Psoas muscle (tissue), 8 donors: ENCODE data around the gene CELF4. TPM values are rescaled to one million over a fixed set of nuclear protein-coding genes. Genes with fewer than 3 reads are reported as not detected.

Experiments used
- ATAC-seq, 4 donors: fragments of 200-7000 bp; cut with Tn5 transposase; one replicate each; pipeline ENCODE4 v1.9.1; 2020; ENCODE audit warnings: moderate library complexity in 3 of 4, mild to moderate bottlenecking in 2 of 4
- DNase-seq, 2 donors: peaks; one replicate each; pipeline ENCODE4 v3.0.0-alpha.2; 2020
- H3K27ac ChIP-seq: fragments of 200-600 bp; one replicate; pipeline ENCODE4 v1.8.0; 2022
- H3K27me3 ChIP-seq, 3 donors: fragments of 200-600 bp in 1 of 3; one replicate each; pipeline versions ENCODE4 v1.6.1 to v1.8.0; 2013 to 2022; ENCODE audit warnings: low read length in 2 of 3, mild to moderate bottlenecking in 2 of 3, moderate library complexity in 1 of 3; ENCODE audit not compliant: insufficient read depth in 3 of 3
- H3K36me3 ChIP-seq, 2 donors: fragments of 200-600 bp in 1 of 2; one replicate each; pipeline versions ENCODE4 v1.6.1 to v1.8.0; 2013 to 2022; ENCODE audit warnings: low read depth in 1 of 2, mild to moderate bottlenecking in 1 of 2, moderate library complexity in 1 of 2; ENCODE audit not compliant: insufficient read depth in 1 of 2
- H3K4me1 ChIP-seq: fragments of 200-600 bp; one replicate; pipeline ENCODE4 v1.8.0; 2022
- H3K4me3 ChIP-seq: fragments of 200-600 bp; one replicate; pipeline ENCODE4 v1.8.0; 2022; ENCODE audit warnings: mild to moderate bottlenecking
- H3K9me3 ChIP-seq: fragments of 200-600 bp; one replicate; pipeline ENCODE4 v1.8.0; 2022
- WGBS, 3 donors: extraction: QIAGEN DNeasy Blood & Tissue Kit; methylation state at CpG; one replicate each; pipeline versions ENCODE4 v1.1.6 to v1.1.7; 2013; 5-methylcytosine and 5-hydroxymethylcytosine counted together
- intact Hi-C, 2 donors: fragments of 100-400 bp; cut with DNase I; formaldehyde crosslinking; loops; one replicate each; pipeline versions ENCODE4 v1.11.0 to v1.14.2; 2022
- polyA plus RNA-seq, 3 donors: library from polyadenylated mRNA; stranded (reverse); fragments of 200-250 nt; gene quantifications; one replicate each; pipeline ENCODE4 v1.2.3, GENCODE V29; 2013
- total RNA-seq, 4 donors: library from RNA; stranded (reverse); fragmentation: NEBNext Ultra II Directional in 2 of 4; extraction: Animal tissue kit (Norgen Biotek cat#: 25700) in 2 of 4; gene quantifications; one replicate each; pipeline versions ENCODE4 v1.2.1 to v1.2.4, GENCODE V29; 2021 to 2023
- TF ChIP-seq, protein P1 (sequence below): fragments of 200-600 bp; IDR thresholded peaks from one replicate; pipeline ENCODE4 v1.8.0; 2022; ENCODE audit warnings: antibody characterized with exemption
- donor health status: healthy with polysubstance abuse.
- donor health status: DM: no; HTN: no; CAD: no; lungs with moderate emphysema.
- donor health status: Bipolar disorder and iron deficiency.
- donor health status: healthy.
- donor health status: DM: yes; HTN: yes; CAD: no.
- donor health status: DM: no; HTN: no; CAD: no.
- donor health status: DM: no; HTN: no; CAD: no.
- donor health status: DM: yes; HTN: yes; CAD: no.

The CELF4 gene
- total and polyA plus RNA-seq, 7 donors = 0.17 to 0.28 (median 0.17) TPM; not detected in 3

DNA sequence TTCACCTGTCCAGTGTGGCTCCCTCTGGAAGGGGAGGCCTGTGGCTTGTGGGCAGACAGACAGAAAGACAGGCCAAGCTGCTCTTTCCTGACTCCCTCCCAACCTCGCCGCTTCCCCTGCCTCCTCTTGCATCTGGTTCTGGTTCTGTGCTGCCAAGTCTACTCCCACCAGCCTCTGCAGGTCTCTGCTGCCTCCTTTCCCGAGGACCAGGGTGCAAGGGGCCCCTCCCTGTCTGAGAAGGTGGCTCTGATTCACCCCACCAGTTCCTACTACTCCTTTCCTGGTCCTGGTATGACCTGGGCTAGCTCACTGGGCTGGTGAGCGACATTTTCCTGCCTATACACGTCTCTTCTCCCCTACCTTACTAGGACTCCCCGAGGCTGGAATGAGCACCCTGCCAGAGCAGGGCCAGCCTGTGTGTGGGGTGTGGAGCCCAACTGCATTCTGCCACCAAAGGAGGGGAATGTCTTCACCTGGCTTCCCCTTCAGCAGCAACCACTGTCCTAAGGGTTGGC, 238.5 kb downstream of the CELF4 start:
- no peaks in the 10 kb centered on the region for H3K36me3 ChIP-seq
- intact Hi-C loops = no loop called here
- no peak for DNase-seq
- no peak overlapping the region for H3K4me3 ChIP-seq
- ATAC-seq = no peak
- H3K27ac ChIP-seq = no peak overlapping the region
- H3K9me3 ChIP-seq = no peaks in the 10 kb centered on the region
- H3K27me3 ChIP-seq = peaks cover 0 to 4% (median 2%) of the 10 kb centered on the region in 3 donors
- TF ChIP-seq, protein P1, sequence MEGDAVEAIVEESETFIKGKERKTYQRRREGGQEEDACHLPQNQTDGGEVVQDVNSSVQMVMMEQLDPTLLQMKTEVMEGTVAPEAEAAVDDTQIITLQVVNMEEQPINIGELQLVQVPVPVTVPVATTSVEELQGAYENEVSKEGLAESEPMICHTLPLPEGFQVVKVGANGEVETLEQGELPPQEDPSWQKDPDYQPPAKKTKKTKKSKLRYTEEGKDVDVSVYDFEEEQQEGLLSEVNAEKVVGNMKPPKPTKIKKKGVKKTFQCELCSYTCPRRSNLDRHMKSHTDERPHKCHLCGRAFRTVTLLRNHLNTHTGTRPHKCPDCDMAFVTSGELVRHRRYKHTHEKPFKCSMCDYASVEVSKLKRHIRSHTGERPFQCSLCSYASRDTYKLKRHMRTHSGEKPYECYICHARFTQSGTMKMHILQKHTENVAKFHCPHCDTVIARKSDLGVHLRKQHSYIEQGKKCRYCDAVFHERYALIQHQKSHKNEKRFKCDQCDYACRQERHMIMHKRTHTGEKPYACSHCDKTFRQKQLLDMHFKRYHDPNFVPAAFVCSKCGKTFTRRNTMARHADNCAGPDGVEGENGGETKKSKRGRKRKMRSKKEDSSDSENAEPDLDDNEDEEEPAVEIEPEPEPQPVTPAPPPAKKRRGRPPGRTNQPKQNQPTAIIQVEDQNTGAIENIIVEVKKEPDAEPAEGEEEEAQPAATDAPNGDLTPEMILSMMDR = no peak
- no peaks in the 10 kb centered on the region for H3K4me1 ChIP-seq
- WGBS, 3 donors = 66 to 72% (median 69%) methylated on average over 6 of the region's 6 CpGs

DNA sequence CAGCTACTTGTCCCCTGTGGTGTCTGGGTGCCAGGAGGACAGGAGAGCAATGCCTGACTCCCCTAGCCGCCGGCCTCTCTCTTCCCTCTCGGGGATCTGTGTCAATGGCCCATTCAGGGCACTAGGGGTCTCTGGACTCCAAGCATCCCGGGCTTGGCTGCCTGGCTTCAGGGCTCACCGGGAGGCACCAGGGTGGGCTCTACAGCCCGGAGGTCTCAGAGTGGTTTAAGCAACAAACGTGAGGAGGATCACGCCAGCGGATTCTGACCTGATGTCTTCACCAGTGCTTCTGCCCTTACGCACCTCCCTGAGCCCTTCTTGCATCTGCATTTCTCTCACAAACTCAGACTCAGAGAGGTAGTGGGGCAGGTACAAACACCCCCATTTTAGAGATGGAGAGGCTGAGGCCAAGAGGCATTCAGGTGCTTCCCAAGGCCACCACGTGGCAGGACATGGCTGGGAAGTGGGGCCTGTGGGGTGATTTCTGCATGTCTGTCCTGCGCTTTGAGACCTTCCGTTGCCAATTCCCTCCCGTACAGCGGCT, 243.0 kb downstream of the CELF4 start:
- Histone ChIP-seq H3K9me3 (no peaks in the 10 kb centered on the region), H3K27me3 (peaks cover 0 to 13% (median 5%) of the 10 kb centered on the region in 3 donors), H3K27ac (no peak overlapping the region), H3K4me3 (no peak overlapping the region), H3K36me3 (no peaks in the 10 kb centered on the region), H3K4me1 (no peaks in the 10 kb centered on the region)
- ATAC-seq = peak in 3 of 4 donors; percentile 51 to 55 (median 52)
- peak in 1 of 2 donors; percentile 26 for DNase-seq
- TF ChIP-seq, protein P1 = peak; percentile 46
- intact Hi-C loops = no loop called here
- WGBS, 3 donors = 35 to 54% (median 40%) methylated on average over 14 to 15 of the region's 15 CpGs

DNA sequence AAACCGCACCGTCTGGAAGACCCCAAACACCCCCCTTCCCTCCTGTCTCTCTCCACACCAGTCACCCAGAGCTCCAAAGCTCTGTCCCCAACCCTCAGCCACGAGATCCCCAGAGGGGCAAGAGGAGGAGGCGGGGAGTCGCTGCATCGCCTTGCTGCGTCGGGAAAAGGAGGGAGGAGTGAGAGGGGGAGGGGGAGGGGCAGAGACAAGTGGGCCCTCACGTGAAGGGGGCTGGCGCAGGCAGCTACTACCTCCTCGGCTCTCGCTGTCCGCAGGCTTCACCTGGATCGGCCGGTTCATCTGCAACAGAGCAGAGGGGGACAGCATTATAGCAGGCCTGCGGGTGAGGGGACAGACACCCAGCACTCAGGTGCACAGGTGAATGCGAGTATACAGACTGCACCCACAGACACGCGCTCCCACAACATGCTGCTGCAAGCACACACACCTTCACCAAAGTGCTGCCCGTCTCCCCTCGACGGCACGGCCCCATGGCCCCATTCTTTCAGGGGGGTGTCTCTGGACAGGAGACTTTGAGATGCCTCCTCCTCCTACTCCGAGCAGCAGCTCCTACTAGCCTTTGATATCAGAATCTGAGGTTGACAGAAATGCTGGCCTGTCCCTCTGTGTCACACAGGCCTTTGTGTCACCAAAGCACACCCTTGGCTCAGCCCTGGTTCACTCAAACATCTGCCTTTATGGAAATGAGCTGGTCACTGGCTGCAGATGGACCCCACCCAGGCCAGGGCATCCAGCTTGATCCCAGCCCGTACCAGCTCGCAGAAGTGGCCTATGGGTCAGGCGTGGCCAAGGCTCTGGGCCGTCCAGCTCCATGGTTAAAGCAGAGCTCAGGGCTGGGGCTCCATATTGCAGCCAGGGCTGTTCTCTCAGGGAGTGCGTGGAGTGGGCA, 243.8 kb downstream of the CELF4 start:
- Histone ChIP-seq H3K9me3 (no peaks in the 10 kb centered on the region), H3K4me1 (no peaks in the 10 kb centered on the region), H3K27me3 (peaks cover 0 to 13% (median 5%) of the 10 kb centered on the region in 3 donors), H3K36me3 (no peaks in the 10 kb centered on the region), H3K4me3 (no peak overlapping the region), H3K27ac (no peak overlapping the region)
- intact Hi-C loops = no loop called here
- 54 to 58% (median 56%) methylated on average over 25 to 29 of the region's 29 CpGs for WGBS, 3 donors
- TF ChIP-seq, protein P1 = no peak
- DNase-seq = no peak
- no peak for ATAC-seq

DNA sequence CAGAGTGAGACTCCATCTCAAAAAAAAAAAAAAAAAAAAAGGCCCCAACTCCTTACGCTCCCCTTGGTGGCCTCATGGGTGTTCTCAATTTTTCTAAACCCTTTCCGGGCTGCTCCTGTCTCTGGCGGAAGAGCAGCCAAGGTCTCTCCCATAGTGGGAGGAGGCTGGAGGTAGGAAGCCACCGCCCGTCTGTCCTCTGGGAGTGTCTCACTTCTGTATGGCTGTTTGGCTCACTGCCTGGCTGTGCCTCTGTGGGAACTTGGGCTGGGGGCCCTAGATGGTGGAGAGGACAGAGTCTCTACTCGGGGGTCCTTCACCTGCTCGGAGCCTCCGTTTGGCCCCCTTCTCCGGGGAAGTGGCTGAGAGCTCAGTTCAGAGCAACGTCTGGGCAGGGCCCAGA, 245.3 kb downstream of the CELF4 start:
- H3K36me3 ChIP-seq = no peaks in the 10 kb centered on the region
- WGBS, 3 donors = 67 to 68% (median 68%) methylated on average over 10 of the region's 10 CpGs
- H3K9me3 ChIP-seq = no peaks in the 10 kb centered on the region
- TF ChIP-seq, protein P1 = no peak
- no peak overlapping the region for H3K27ac ChIP-seq
- H3K27me3 ChIP-seq = peaks cover 0 to 13% (median 5%) of the 10 kb centered on the region in 3 donors
- DNase-seq (no peak), ATAC-seq (no peak)
- H3K4me1 ChIP-seq = no peaks in the 10 kb centered on the region
- no peak overlapping the region for H3K4me3 ChIP-seq
- intact Hi-C loops = no loop called here
